GM19468 (cell line): ENCODE measurements around the gene RPL32.
"Not testable (repeated sequence)": the region's sequence is repeated elsewhere in the genome, so short reads cannot be mapped to it uniquely, and the experiment has no call there.

ENCODE experiments used
- ATAC-seq: cut with Tn5 transposase; IDR thresholded peaks from one replicate; pipeline ENCODE4 v1.9.1; 2021; ENCODE audit warnings: mild to moderate bottlenecking, moderate library complexity, moderate number of reproducible peaks; ENCODE audit not compliant: unreplicated experiment; ENCODE audit errors: extremely low read depth

RPL32 gene

DNA sequence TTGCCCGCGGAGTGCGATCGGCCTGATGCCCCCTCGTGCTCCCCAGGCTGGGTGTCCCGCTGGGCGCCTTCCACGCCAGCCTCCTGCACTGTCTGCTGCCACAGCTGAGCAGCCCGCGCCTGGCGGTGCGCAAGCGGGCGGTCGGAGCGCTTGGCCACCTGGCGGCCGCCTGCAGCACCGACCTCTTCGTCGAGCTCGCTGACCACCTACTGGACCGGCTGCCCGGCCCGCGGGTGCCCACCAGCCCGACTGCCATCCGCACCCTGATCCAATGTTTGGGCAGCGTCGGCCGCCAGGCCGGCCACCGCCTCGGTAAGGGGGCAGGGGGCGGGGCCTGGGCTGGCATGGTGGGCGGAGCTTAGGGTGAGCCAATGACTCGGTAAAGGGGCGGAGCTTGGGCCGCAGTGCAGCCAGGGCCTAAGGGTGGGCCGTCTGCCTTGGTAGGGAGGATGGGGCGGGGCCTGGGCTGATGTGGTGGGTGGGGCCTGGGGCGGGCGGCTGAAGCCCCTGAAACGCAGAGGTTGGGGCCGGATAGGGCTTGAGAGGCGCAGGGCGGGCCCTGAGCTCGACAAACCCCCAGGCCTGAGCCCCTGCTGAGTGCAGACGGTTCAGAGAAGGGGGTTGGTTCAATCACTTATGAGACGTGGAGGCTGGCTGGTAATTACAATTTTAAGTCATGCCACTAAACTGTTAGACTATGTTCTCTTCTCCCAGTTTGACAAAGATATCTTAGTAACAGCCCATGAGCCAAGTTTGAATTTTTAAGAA, 31.2 kb downstream of the RPL32 start:
- peak; percentile 93 for ATAC-seq

DNA sequence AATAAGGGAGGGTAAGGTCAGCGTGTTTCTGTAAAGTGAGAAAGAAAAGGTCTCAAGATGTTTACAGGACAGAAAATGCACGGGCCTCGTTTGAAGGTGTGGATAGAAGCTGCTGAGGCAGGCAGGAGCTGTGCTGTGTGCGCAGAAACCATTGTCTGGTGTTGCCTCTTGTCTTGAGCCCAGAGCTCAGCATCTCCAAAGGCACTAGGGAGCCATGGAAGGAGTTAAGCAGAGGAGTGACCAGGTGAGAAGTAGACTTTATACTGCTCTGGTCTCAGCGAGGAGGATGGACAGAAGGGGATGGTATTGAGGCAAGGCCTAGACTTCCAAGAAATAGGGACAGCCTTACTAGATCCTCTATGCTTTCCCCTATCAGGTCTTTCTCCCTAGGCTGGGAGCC, 31.9 kb downstream of the RPL32 start:
- no peak for ATAC-seq

GRCh38 chr3:12809001-12809400, 32.4 kb downstream of the RPL32 start:
- no peak for ATAC-seq

GRCh38 chr3:12808587-12808986, 32.8 kb downstream of the RPL32 start:
- no peak for ATAC-seq

- ATAC-seq, result no peak
Measured at GRCh38 chr3:12807601-12808359, 33.6 kb downstream of the RPL32 start.

DNA sequence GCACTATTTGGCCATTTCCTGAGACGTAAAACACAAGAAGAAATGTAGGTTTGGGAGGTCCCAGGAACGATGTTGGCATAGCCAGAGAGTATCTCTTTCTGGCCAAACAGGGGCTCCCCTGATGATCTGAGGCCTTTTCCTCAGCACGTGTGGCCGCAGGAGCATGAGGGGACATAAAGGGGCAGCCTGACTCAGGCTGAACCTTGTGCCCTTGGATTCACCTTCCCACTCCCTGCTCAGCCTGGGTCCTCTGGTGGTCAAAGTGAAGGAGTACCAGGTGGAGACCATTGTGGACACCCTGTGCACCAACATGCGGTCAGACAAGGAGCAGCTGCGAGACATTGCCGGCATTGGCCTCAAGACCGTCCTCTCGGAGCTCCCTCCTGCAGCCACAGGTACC, 34.3 kb downstream of the RPL32 start:
- ATAC-seq, result no peak

GRCh38 chr3:12803371-12803770, 38.0 kb downstream of the RPL32 start:
- ATAC-seq, result no peak

GRCh38 chr3:12799525-12800440, 41.6 kb downstream of the RPL32 start:
- ATAC-seq, result no peak

GRCh38 chr3:12798559-12799179, 42.7 kb downstream of the RPL32 start:
- no peak for ATAC-seq

DNA sequence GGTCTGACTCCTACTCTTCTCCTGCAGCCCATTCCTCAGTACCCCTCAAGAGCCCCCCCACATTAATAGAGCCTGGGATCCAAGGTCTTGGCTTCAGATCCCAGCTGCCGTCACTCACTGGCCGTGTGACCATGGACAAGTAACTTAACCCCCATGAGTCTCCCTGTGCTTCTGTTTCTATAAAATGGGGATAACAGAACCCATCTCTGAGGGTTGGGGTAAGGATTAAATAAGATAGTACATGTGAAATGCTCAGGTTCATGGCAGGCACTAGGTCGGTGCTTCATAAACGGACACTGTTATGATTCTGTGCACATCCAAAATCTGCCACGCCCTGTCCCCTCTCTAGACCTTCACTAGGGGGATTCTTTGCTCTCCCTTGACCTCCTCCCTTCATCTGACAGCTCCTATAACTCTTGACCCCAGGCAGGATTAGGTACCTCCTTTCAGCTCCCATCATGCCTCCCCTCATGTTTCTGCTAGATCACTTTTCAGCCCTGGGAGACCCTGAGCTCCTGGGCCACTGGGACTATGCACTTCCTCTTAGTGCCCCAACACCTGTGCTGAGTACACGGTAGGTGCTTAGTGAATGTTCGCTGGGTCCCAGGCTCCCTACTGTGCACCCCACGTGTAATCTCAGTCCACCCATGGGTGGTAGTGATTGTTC, 43.3 kb downstream of the RPL32 start:
- ATAC-seq, result no peak

GRCh38 chr3:12797124-12797891, 44.1 kb downstream of the RPL32 start:
- no peak for ATAC-seq

DNA sequence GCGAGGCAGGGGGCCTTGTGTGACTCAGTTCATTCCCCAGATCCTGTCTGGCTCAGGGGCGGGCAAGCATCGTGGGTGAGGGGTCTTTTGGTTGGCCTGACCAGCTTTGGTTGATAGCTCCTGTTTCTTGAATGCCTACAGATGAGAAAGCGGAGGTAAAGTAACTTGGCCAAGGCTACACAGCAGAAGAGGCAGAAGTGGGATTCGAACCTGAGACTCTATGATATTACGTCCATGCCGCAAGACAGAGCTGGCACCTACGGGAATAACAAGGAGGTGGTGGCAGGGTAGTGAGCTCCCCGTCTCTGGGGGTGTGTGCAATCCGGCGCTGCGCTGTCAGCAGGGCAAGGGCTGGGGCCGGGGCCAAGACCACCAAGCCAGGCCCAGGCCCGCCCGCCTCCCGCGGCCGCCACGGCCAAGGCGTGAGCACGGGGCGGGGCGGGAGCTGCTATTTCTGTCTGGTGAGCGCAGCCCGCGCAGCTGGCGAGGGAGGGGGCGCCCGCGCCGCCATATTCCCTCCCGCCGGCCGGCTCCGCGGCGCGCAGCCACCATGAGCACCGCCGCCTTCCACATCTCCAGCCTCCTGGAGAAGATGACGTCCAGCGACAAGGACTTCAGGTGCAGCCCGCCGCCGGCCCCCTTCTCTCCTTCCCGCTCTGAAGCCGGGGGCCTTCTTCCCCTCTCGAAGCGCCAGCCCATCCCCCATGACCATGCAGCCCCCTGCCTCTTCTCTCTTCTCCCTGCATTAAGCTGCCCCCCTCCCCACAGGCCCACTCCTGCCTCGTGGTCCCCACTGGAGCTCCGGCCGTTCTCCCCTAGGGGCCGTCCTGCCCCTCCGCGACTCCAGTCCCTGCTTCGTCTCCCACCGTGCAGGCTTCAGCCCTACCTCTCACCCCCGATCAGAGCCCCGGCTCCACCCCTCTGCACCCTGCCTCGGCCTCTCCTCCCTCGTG, 44.9 kb downstream of the RPL32 start, which contains the start of gene CAND2:
Gene CAND2 (plus strand): TSS at position 510 of the 953 bp plus-strand sequence. CDS start 41 bp downstream, at position 551.
- ATAC-seq, result no peak

DNA sequence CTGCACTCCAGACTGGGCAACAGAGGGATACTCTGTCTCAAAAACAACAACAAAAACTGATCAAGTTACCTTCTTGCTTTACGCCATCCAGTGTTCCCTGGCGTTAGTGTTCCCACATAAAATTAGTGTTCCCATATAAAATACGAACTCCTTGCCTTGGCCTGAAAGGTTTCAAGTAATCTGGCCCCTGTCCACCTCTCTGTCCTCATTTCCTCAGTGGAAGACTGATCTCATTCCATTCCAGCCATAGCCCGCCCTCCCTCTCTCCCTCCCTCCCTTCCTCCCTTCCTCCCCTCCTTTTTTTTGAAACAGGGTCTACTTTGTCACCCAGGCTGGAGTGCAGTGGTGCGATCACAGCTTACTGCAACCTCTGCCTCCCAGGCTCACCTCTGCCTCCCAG, 47.7 kb downstream of the RPL32 start:
- no peak for ATAC-seq

DNA sequence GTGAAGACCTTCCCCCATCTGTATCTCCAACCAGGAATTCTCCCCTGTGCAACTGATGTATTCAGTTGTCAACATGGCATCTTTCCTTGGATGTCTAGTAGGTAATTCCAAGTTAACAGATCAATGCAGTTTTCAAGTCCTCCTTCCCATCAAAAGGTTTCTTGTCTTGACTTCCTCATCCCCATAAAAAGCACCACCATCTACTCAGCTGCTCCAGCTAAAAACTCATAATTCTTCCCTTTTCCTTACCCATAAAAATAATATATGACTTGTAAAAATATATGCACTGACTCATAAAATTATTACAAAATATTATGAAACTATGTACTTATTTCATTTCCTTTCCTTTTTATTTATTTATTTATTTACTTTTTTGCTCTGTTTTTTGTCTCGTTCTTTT, 49.9 kb downstream of the RPL32 start:
- ATAC-seq, result no peak

DNA sequence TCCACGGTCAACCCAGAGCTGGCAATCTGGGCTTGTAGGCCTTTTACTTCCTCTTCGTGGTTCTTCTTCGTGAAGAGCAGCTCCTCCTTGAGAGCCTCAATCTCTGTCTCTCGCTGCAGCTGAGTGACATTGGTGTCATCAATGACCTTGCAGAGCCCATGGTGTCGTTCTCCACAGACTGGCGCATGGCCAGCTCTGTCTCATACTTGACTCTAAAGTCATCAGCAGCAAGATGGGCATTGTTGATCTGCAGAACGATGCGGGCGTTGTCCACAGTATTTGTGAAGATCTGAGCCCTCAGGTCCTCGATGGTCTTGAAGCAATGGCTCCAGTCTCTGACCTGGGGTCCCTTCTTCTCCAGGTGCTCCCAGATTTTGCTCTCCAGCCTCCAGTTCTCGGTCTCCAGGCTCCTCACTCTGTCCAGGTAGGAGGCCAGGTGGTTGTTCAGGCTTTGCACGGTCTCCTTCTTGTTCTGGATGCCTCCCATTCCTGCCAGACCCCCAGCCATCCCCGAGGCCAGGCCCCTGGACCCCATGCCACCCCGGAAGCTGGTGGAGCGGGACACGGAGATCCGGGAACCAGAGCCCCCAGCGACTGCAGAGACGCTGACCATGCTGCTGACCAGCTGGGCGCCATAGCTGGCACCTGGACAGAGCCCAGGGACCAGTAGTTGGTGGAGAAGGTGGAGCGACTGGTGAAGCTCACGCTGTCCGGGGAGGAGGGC, 53.2 kb downstream of the RPL32 start:
- not testable (repeated sequence) for ATAC-seq

DNA sequence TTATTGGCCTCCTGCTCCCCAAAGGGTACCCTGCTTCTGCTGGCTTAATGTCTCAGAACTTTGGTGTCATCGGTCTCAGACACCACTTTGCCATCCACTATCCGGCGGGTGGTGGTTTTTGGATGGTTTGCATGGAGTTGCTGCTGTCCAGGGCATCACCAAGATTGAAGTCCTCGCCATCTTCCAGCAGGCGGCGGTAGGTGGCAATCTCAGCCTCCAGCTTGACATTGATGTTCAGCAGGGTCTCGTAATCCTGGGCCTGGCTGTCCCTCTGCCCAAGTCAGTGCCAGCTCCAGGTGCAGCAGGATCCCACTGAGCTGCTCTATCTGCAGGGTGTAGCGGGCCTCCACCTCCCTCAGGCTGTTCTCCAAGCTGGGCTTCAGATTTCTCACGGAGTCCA, 54.0 kb downstream of the RPL32 start:
- not testable (repeated sequence) for ATAC-seq

DNA sequence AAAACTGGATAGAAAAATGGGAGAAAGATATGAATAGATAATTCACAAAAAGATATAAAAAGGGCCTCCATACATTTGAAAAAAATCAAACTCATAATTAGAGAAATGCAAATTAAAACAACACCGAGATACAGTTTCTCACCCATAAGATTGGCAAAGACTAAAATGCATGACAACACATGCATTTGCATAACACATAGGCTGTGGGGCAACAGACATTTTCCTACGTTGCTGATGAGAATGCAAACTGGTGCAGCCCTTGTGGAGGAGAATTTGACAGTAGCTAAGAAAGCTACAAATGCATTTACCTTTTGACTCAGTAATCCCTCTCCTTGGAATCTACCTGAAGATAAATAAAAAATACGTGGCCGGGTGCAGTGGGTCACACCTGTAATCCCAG, 56.3 kb downstream of the RPL32 start:
- ATAC-seq, result no peak
